Measurements from ENCODE around the gene ADGRG2.

DNA sequence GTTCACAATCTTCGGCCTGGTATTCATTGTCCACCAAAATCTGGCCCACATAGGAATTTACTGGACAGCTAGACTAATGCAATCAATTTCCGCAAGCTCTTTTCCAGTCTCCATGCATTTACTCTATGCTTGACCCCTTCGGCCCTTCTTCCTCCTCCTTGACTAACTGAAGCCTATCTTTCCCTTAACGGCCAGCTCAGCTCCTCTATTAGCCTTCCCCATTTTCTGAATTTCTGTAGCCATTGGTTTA lies 137.2 kb downstream of the ADGRG2 start:
- no peak for TF ChIP-seq EZH2phosphoT487 (IDR thresholded peaks at IDR 0.05; ENCODE audit: low read depth, severe bottlenecking, unreplicated experiment)
- no peak for TF ChIP-seq CTCF (IDR thresholded peaks at IDR 0.05; ENCODE audit: poor library complexity)
- TF ChIP-seq EZH2 (IDR thresholded peaks at IDR 0.05; ENCODE audit: borderline replicate concordance): no peak
